Upper lobe of right lung (tissue), 1 donor: ENCODE data around the gene DTX1. TPM values are rescaled to one million over a fixed set of nuclear protein-coding genes. Genes with fewer than 3 reads are reported as not detected.
A peak's percentile ranks its signal among the peaks of the same experiment; 100 is the strongest.

ENCODE experiments used
- ATAC-seq: fragments of 200-7000 bp; cut with Tn5 transposase; one replicate; pipeline ENCODE4 v1.9.1; 2020; ENCODE audit warnings: mild to moderate bottlenecking, moderate library complexity
- DNase-seq: peaks from one replicate; pipeline ENCODE4 v3.0.0-alpha.2; 2020
- H3K27ac ChIP-seq: fragments of 200-600 bp; one replicate; pipeline ENCODE4 v1.8.0; 2022
- H3K27me3 ChIP-seq: fragments of 200-600 bp; one replicate; pipeline ENCODE4 v1.8.0; 2022; ENCODE audit warnings: mild to moderate bottlenecking
- H3K36me3 ChIP-seq: fragments of 200-600 bp; one replicate; pipeline ENCODE4 v1.8.0; 2022
- H3K4me1 ChIP-seq: fragments of 200-600 bp; one replicate; pipeline ENCODE4 v1.8.0; 2022
- H3K4me3 ChIP-seq: fragments of 200-600 bp; one replicate; pipeline ENCODE4 v1.8.0; 2022; ENCODE audit warnings: mild to moderate bottlenecking
- H3K9me3 ChIP-seq: fragments of 200-600 bp; one replicate; pipeline ENCODE4 v1.8.0; 2022
- CTCF ChIP-seq: fragments of 200-600 bp; IDR thresholded peaks from one replicate; pipeline ENCODE4 v1.8.0; 2022; ENCODE audit warnings: antibody characterized with exemption
- intact Hi-C: fragments of 100-400 bp; cut with DNase I; formaldehyde crosslinking; loops from one replicate; pipeline ENCODE4 v1.11.0; 2022
- total RNA-seq: library from RNA; stranded (reverse); fragmentation: NEBNext Ultra II Directional; extraction: Animal tissue kit (Norgen Biotek cat#: 25700); gene quantifications from one replicate; pipeline ENCODE4 v1.2.1, GENCODE V29; 2021
- donor health status: DM: no; HTN: yes; CAD: no; lungs with severe emphysema.

DTX1 gene
- total RNA-seq, 1 donor from 2014 or later, result 5.1 TPM

- TF ChIP-seq CTCF, result no peak
- H3K4me3 ChIP-seq, result no peak overlapping the region
These were observed 3.9 kb downstream of the DTX1 start for GRCh38 chr12:113060336-113060960.

GRCh38 chr12:113061061-113061694, 4.6 kb downstream of the DTX1 start:
- Histone ChIP-seq H3K27ac (no peak overlapping the region), H3K9me3 (no peaks in the 10 kb centered on the region), H3K4me1 (peaks cover 9% of the 10 kb centered on the region), H3K27me3 (peaks cover 53% of the 10 kb centered on the region), H3K4me3 (no peak overlapping the region), H3K36me3 (no peaks in the 10 kb centered on the region)
- intact Hi-C loops, result no loop called here
- ATAC-seq (no peak), DNase-seq (peak; percentile 48)
- TF ChIP-seq CTCF, result no peak

More at GRCh38 chr12:113060336-113060960, 3.9 kb downstream of the DTX1 start:
- H3K9me3 ChIP-seq, result no peaks in the 10 kb centered on the region
- DNase-seq (peak; percentile 19), ATAC-seq (no peak)
- H3K27ac ChIP-seq, result no peak overlapping the region
- intact Hi-C loops, result no loop called here
- H3K36me3 ChIP-seq, result no peaks in the 10 kb centered on the region
- peaks cover 9% of the 10 kb centered on the region for H3K4me1 ChIP-seq
- peaks cover 60% of the 10 kb centered on the region for H3K27me3 ChIP-seq

- no peak overlapping the region for H3K27ac ChIP-seq
- H3K27me3 ChIP-seq, result peaks cover 37% of the 10 kb centered on the region
- ATAC-seq (peak; percentile 38), DNase-seq (peak; percentile 58)
- H3K36me3 ChIP-seq, result no peaks in the 10 kb centered on the region
- intact Hi-C loops, result no loop called here
- H3K9me3 ChIP-seq, result no peaks in the 10 kb centered on the region
- no peak overlapping the region for H3K4me3 ChIP-seq
- no peaks in the 10 kb centered on the region for H3K4me1 ChIP-seq
- no peak for TF ChIP-seq CTCF
These were observed 6.2 kb downstream of the DTX1 start for GRCh38 chr12:113062502-113063395.

GRCh38 chr12:113063396-113064350, 7.1 kb downstream of the DTX1 start:
- DNase-seq, result no peak
- H3K4me1 ChIP-seq, result no peaks in the 10 kb centered on the region
- no peak for ATAC-seq
- peaks cover 28% of the 10 kb centered on the region for H3K27me3 ChIP-seq
- no peak for TF ChIP-seq CTCF
- no peak overlapping the region for H3K4me3 ChIP-seq
- H3K27ac ChIP-seq, result no peak overlapping the region
- no peaks in the 10 kb centered on the region for H3K36me3 ChIP-seq
- no peaks in the 10 kb centered on the region for H3K9me3 ChIP-seq
- intact Hi-C loops, result no loop called here
